HCT116 (cell line): ENCODE data around the gene RAB11A. TPM values are rescaled to one million over a fixed set of nuclear protein-coding genes. Genes with fewer than 3 reads are reported as not detected.

ENCODE experiments used
- ATAC-seq: fragments of 200-7000 bp; cut with Tn5 transposase; 2 replicates; pipeline ENCODE4 v1.9.1; 2020; ENCODE audit warnings: mild to moderate bottlenecking, moderate library complexity
- BruUV-seq: library from RNA; stranded (reverse); fragments of 400-500 nt; replicated peaks from 2 replicates; lab custom pipeline; 2021; lab: Mats Ljungman, UMichigan
- CTCF ChIA-PET: fragments of 300-600 bp; sonication (Branson Sonifier 250); formaldehyde crosslinking; loops from one replicate; lab custom pipeline; 2021; ENCODE audit warnings: antibody characterized with exemption; lab: Charles Lee
- POLR2A ChIA-PET: fragments of 300-600, 350-600 bp; sonication (Branson Sonifier 250); formaldehyde crosslinking; loops from one replicate; lab custom pipeline; 2021; ENCODE audit warnings: antibody characterized with exemption; lab: Charles Lee
- RAD21 ChIA-PET, 2 experiments: fragments of 300-600 bp; sonication (Branson Sonifier 250); formaldehyde crosslinking; loops; one replicate each; lab custom pipeline; 2023; ENCODE audit warnings: low total read pairs in 2 of 2; ENCODE audit not compliant: uncharacterized antibody in 2 of 2, unreplicated experiment in 2 of 2, low non-redundant PET in 1 of 2; lab: Charles Lee
- DNase-seq: peaks from one replicate; pipeline ENCODE4 v3.0.0-alpha.2; 2010; ENCODE audit warnings: low read depth, low spot score
- H2AFZ ChIP-seq: fragments of 200-600 bp; shearing (Covaris generic), sonication (generic); 2 replicates; pipeline ENCODE4 v1.6.1; 2017; ENCODE audit warnings: low read depth, mixed run types, mixed read lengths, antibody characterized with exemption, low read length; ENCODE audit not compliant: poor library complexity, severe bottlenecking
- H3K27ac ChIP-seq: 2 replicates; pipeline ENCODE4 v1.5.1; 2012; ENCODE audit warnings: low read depth, low read length
- H3K27me3 ChIP-seq: fragments of 200-600 bp; sonication (generic); 2 replicates; pipeline ENCODE4 v1.6.1; 2016; ENCODE audit warnings: mixed run types, low read length, mixed read lengths; ENCODE audit not compliant: insufficient read depth
- H3K36me3 ChIP-seq, 2 experiments: fragments of 200-500 bp in 1 of 2; fragments of 200-600 bp in 1 of 2; sonication (Bioruptor generic) in 1 of 2; sonication (generic) in 1 of 2; 2 replicates each; pipeline versions ENCODE4 v1.5.1 to v1.6.1; 2014 to 2016; ENCODE audit warnings: low read length in 2 of 2, inconsistent platforms in 1 of 2, mixed read lengths in 1 of 2, mixed run types in 1 of 2; ENCODE audit not compliant: insufficient read depth in 2 of 2, control insufficient read depth in 1 of 2
- H3K4me1 ChIP-seq, 2 experiments: fragments of 200-600 bp in 1 of 2; sonication (generic) in 1 of 2; 2 replicates each; pipeline versions ENCODE4 v1.5.1 to v1.6.1; 2012 to 2017; ENCODE audit warnings: low read length in 2 of 2, inconsistent platforms in 1 of 2, mild to moderate bottlenecking in 1 of 2, mixed read lengths in 1 of 2, mixed run types in 1 of 2, moderate library complexity in 1 of 2; ENCODE audit not compliant: insufficient read depth in 2 of 2, control insufficient read depth in 1 of 2
- H3K4me2 ChIP-seq: fragments of 200-600 bp; sonication (generic); 2 replicates; pipeline ENCODE4 v1.6.1; 2017; ENCODE audit warnings: mixed run types, low read length, mixed read lengths
- H3K4me3 ChIP-seq, 2 experiments: fragments of 200-600 bp in 1 of 2; sonication (generic) in 1 of 2; replicated peaks in 1 of 2; 2 replicates each; pipeline ENCODE4 v1.5.1; 2011 to 2016; ENCODE audit warnings: low read length in 2 of 2, control low read depth in 1 of 2, low read depth in 1 of 2, mild to moderate bottlenecking in 1 of 2, mixed read lengths in 1 of 2, mixed run types in 1 of 2
- H3K79me2 ChIP-seq: fragments of 200-600 bp; sonication (generic); 2 replicates; pipeline ENCODE4 v1.6.1; 2017; ENCODE audit warnings: mild to moderate bottlenecking, mixed run types, low read length, moderate library complexity, mixed read lengths; ENCODE audit not compliant: insufficient read depth
- H3K9ac ChIP-seq: fragments of 200-600 bp; sonication (generic); 2 replicates; pipeline ENCODE4 v1.6.1; 2016; ENCODE audit warnings: low read length, mixed read lengths
- H3K9me2 ChIP-seq: fragments of 200-600 bp; sonication (generic), shearing (Covaris generic); 2 replicates; pipeline ENCODE4 v1.6.1; 2017; ENCODE audit warnings: mixed run types, mild to moderate bottlenecking, moderate library complexity; ENCODE audit not compliant: insufficient read depth
- H3K9me3 ChIP-seq, 2 experiments: fragments of 200-500 bp in 1 of 2; fragments of 200-600 bp in 1 of 2; sonication (Bioruptor generic) in 1 of 2; sonication (generic) in 1 of 2; 2 replicates each; pipeline ENCODE4 v1.6.1; 2014 to 2017; ENCODE audit warnings: low read length in 2 of 2, mixed read lengths in 2 of 2, inconsistent platforms in 1 of 2, low read depth in 1 of 2, mild to moderate bottlenecking in 1 of 2, mixed run types in 1 of 2, moderate library complexity in 1 of 2; ENCODE audit not compliant: control insufficient read depth in 1 of 2, insufficient read depth in 1 of 2
- H4K20me1 ChIP-seq: fragments of 200-600 bp; sonication (generic), shearing (Covaris generic); 2 replicates; pipeline ENCODE4 v1.6.1; 2017; ENCODE audit warnings: mixed run types, mild to moderate bottlenecking, moderate library complexity; ENCODE audit not compliant: insufficient read depth
- CBX3 ChIP-seq: IDR thresholded peaks from 2 replicates; pipeline ENCODE4 v1.6.1; 2012; ENCODE audit warnings: low read depth
- EGR1 ChIP-seq: IDR thresholded peaks from 2 replicates; pipeline ENCODE4 v1.6.1; 2012; ENCODE audit warnings: low read depth
- ELF1 ChIP-seq: IDR thresholded peaks from 2 replicates; pipeline ENCODE4 v1.6.1; 2012; ENCODE audit warnings: low read depth, borderline replicate concordance
- EZH2 ChIP-seq: fragments of 200-600 bp; sonication (generic); IDR thresholded peaks from 2 replicates; pipeline ENCODE4 v1.6.1; 2017; ENCODE audit warnings: antibody characterized with exemption, mixed run types
- EZH2phosphoT487 ChIP-seq: fragments of 200-600 bp; IDR thresholded peaks from 2 replicates; pipeline ENCODE4 v1.6.1; 2018; ENCODE audit warnings: antibody characterized with exemption, borderline replicate concordance
- FOSL1 ChIP-seq: IDR thresholded peaks from 2 replicates; pipeline ENCODE4 v1.6.1; 2012; ENCODE audit warnings: low read depth
- JUND ChIP-seq: IDR thresholded peaks from 2 replicates; pipeline ENCODE4 v1.6.1; 2012
- POLR2A ChIP-seq: IDR thresholded peaks from 2 replicates; pipeline ENCODE4 v1.7.0; 2011; ENCODE audit warnings: borderline replicate concordance; ENCODE audit not compliant: insufficient read depth, insufficient read length; ENCODE audit errors: extremely low read depth
- POLR2AphosphoS5 ChIP-seq: IDR thresholded peaks from 2 replicates; pipeline ENCODE4 v1.6.1; 2011; ENCODE audit warnings: mild to moderate bottlenecking, low read depth, low read length, moderate library complexity
- RAD21 ChIP-seq: IDR thresholded peaks from 2 replicates; pipeline ENCODE4 v1.6.1; 2012; ENCODE audit warnings: low read depth, mild to moderate bottlenecking
- SP1 ChIP-seq: IDR thresholded peaks from 2 replicates; pipeline ENCODE4 v1.6.1; 2012; ENCODE audit warnings: low read depth
- TCF7L2 ChIP-seq: IDR thresholded peaks from 2 replicates; pipeline ENCODE4 v1.7.0; 2011; ENCODE audit warnings: borderline replicate concordance, inconsistent platforms; ENCODE audit not compliant: insufficient read depth, insufficient read length; ENCODE audit errors: extremely low read depth
- YY1 ChIP-seq: IDR thresholded peaks from 2 replicates; pipeline ENCODE4 v1.6.1; 2011; ENCODE audit warnings: low read length, low read depth, moderate library complexity, mild to moderate bottlenecking; ENCODE audit not compliant: insufficient replicate concordance; ENCODE audit errors: extremely low read depth
- ZNF274 ChIP-seq: fragments of 200-500 bp; sonication (Bioruptor generic); IDR thresholded peaks from 2 replicates; pipeline ENCODE4 v1.6.1; 2014; ENCODE audit warnings: mild to moderate bottlenecking, low read depth, low read length, inconsistent platforms
- intact Hi-C: fragments of 100-400 bp; cut with micrococcal nuclease; formaldehyde crosslinking; loops from 2 replicates; pipeline ENCODE4 v1.10.0; 2022
- total RNA-seq: library from RNA; stranded (reverse); gene quantifications from one replicate; pipeline ENCODE4 v1.2.1, GENCODE V29; 2021; ENCODE audit not compliant: unreplicated experiment
- TF ChIP-seq, protein P1 (sequence below): IDR thresholded peaks from 2 replicates; pipeline ENCODE4 v1.6.1; 2012
- TF ChIP-seq, protein P2 (sequence below): IDR thresholded peaks from 2 replicates; pipeline ENCODE4 v1.6.1; 2012; ENCODE audit warnings: low read depth

Gene RAB11A
- total RNA-seq, 1 experiment from 2014 or later: 234 TPM

DNA sequence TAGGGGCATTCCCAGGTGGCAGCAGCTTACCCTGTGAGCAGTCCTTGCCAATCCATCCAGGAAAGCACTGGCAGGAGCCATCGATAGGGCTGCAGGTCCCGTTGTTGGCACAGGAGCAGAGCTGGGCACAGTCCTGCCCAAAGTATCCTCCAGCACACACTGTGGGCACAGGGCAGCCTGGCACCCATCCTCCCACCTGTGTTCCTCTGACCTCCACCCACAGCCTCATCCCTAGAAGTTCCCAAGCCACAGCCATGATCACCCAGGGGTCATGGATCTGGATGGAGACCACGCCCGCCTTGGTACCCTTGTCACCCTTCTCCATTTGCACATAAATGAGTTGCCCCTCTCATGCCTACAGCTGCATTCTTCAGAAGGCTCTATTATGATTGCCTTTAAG, 48.6 kb downstream of the RAB11A start:
- Histone ChIP-seq H3K27ac (no peak overlapping the region), H3K4me1 (no peaks in the 10 kb centered on the region), H3K9me3 (no peaks in the 10 kb centered on the region), H2AFZ (no peak overlapping the region), H3K36me3 (no peaks in the 10 kb centered on the region), H3K9me2 (no peaks in the 10 kb centered on the region), H3K4me3 (no peak overlapping the region), H4K20me1 (no peaks in the 10 kb centered on the region), H3K79me2 (no peaks in the 10 kb centered on the region), H3K4me2 (no peak overlapping the region), H3K9ac (no peak overlapping the region), H3K27me3 (no peaks in the 10 kb centered on the region)
- no TSS peak for BruUV-seq
- ChIA-PET RAD21 (no interaction called here), CTCF (no interaction called here), POLR2A (no interaction called here)
- ATAC-seq: no peak
- no peak for DNase-seq
- intact Hi-C loops: loop anchor here (5.0 kb wide), 1 partner anchor 369 kb away; no protein-coding TSS in a partner anchor
- TF ChIP-seq ELF1 (no peak), CBX3 (no peak), EGR1 (no peak), POLR2A (no peak), SP1 (no peak)
- TF ChIP-seq, protein P1, sequence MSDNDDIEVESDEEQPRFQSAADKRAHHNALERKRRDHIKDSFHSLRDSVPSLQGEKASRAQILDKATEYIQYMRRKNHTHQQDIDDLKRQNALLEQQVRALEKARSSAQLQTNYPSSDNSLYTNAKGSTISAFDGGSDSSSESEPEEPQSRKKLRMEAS: no peak
- TF ChIP-seq, all 23 proteins: peak for 0

GRCh38 chr15:65918357-65918920, 49.1 kb downstream of the RAB11A start:
- H3K4me1 ChIP-seq: no peaks in the 10 kb centered on the region
- H3K4me2 ChIP-seq: no peak overlapping the region
- H4K20me1 ChIP-seq: no peaks in the 10 kb centered on the region
- H3K27me3 ChIP-seq: no peaks in the 10 kb centered on the region
- H2AFZ ChIP-seq: no peak overlapping the region
- ChIA-PET RAD21 (no interaction called here), CTCF (no interaction called here), POLR2A (no interaction called here)
- DNase-seq (no peak), ATAC-seq (no peak)
- no peaks in the 10 kb centered on the region for H3K9me3 ChIP-seq
- H3K27ac ChIP-seq: no peak overlapping the region
- no peaks in the 10 kb centered on the region for H3K36me3 ChIP-seq
- no peak overlapping the region for H3K4me3 ChIP-seq
- intact Hi-C loops: loop anchor here (5.0 kb wide), 1 partner anchor 369 kb away; no protein-coding TSS in a partner anchor
- no TSS peak for BruUV-seq
- no peaks in the 10 kb centered on the region for H3K79me2 ChIP-seq
- H3K9ac ChIP-seq: no peak overlapping the region
- no peaks in the 10 kb centered on the region for H3K9me2 ChIP-seq
- TF ChIP-seq FOSL1: no peak
- no peak for TF ChIP-seq EGR1
- TF ChIP-seq ZNF274: no peak
- no peak for TF ChIP-seq ELF1
- no peak for TF ChIP-seq JUND
- no peak for TF ChIP-seq POLR2AphosphoS5
- TF ChIP-seq EZH2phosphoT487: no peak
- TF ChIP-seq, protein P2, sequence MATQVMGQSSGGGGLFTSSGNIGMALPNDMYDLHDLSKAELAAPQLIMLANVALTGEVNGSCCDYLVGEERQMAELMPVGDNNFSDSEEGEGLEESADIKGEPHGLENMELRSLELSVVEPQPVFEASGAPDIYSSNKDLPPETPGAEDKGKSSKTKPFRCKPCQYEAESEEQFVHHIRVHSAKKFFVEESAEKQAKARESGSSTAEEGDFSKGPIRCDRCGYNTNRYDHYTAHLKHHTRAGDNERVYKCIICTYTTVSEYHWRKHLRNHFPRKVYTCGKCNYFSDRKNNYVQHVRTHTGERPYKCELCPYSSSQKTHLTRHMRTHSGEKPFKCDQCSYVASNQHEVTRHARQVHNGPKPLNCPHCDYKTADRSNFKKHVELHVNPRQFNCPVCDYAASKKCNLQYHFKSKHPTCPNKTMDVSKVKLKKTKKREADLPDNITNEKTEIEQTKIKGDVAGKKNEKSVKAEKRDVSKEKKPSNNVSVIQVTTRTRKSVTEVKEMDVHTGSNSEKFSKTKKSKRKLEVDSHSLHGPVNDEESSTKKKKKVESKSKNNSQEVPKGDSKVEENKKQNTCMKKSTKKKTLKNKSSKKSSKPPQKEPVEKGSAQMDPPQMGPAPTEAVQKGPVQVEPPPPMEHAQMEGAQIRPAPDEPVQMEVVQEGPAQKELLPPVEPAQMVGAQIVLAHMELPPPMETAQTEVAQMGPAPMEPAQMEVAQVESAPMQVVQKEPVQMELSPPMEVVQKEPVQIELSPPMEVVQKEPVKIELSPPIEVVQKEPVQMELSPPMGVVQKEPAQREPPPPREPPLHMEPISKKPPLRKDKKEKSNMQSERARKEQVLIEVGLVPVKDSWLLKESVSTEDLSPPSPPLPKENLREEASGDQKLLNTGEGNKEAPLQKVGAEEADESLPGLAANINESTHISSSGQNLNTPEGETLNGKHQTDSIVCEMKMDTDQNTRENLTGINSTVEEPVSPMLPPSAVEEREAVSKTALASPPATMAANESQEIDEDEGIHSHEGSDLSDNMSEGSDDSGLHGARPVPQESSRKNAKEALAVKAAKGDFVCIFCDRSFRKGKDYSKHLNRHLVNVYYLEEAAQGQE: no peak
- TF ChIP-seq, protein P1: no peak
- no peak for TF ChIP-seq RAD21
- TF ChIP-seq POLR2A: no peak
- TF ChIP-seq SP1: no peak
- no peak for TF ChIP-seq EZH2
- no peak for TF ChIP-seq YY1
- TF ChIP-seq TCF7L2: no peak
